GM19351 (cell line): ENCODE data around the gene YRDC.

Experiments used
- ATAC-seq: cut with Tn5 transposase; IDR thresholded peaks from one replicate; pipeline ENCODE4 v1.9.1; 2021; ENCODE audit warnings: mild to moderate bottlenecking, moderate library complexity; ENCODE audit not compliant: unreplicated experiment

YRDC gene

DNA sequence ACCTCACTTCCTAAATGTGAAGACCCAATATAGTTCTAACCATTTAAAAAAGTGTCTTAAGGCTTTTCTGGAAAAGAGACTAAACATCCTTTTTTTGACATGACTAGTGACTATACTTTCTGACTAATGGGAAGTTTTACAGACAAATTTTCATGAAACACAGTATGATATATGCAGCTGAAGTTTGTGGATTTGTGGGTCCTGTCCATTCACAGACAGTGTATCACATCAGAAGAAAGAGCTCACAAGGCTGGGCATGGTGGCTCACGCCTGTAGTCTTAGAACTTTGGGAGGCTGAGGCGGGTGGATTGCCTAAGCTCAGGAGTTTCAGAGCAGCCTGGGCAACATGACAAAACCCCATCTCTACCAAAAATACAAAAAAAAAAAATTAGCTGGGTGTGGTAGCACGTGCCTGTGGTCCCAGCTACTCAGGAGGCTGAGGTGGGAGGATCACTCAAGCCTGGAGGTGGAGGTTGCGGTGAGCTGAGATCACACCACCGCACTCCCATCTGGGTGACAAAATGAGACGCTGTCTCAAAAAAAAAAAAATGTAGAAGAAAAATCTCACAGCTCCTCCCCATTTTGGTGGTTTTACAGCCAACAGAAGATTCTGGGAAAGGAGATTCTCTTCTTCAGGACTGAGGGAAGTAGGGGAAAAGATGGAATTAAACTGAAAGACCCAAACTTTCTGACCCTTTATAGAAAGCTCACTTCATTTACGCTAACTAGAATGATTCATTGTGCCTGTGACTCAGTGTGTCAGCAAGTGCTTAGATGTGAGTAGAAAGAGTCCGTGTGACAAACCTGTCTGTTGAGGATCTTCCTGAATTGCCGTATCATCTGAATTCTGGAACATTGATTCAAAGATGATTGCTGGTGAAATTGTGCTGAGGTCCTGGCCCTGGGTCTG, 15.2 kb upstream of the YRDC start:
- no peak for ATAC-seq

DNA sequence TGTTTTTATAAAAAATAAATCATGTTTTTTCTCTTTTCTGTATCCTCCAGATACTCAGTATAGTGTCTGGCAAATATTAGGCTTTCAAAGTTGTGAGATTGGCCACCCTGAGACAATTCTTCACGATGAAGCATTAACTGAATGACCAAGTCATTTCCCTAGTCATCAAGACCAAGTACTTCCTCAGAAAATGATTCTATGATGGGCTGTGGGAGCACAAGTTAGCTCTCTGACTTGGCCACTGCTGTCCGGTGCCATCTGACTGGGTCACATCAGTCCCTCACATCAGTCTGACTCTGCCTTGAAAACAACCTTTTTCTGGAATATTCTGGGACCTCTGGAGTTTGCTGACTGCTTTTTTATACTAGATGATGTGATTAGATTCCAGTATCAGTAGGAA, 13.5 kb upstream of the YRDC start:
- ATAC-seq: no peak

- no peak for ATAC-seq
Measured at GRCh38 chr1:37817481-37817880, 9.5 kb upstream of the YRDC start.

DNA sequence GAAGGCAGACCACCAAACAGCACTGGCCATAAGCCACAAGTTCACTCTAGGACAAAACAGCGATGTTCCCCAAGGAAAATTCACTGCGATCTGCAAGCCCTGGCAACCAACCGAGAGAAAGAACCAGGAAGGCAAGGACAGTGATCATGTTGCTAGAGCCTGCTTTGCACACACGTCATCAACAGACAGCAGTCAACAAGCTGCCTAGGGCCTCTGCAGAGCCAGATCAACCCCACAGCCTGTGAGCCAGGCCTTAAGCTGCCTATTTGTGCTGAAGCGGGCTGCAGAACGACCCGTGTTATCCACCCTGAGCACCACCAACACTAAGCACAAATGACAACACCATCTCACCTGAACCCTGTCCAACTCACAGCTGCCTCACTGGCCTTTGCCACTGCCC, 6.2 kb upstream of the YRDC start:
- no peak for ATAC-seq

DNA sequence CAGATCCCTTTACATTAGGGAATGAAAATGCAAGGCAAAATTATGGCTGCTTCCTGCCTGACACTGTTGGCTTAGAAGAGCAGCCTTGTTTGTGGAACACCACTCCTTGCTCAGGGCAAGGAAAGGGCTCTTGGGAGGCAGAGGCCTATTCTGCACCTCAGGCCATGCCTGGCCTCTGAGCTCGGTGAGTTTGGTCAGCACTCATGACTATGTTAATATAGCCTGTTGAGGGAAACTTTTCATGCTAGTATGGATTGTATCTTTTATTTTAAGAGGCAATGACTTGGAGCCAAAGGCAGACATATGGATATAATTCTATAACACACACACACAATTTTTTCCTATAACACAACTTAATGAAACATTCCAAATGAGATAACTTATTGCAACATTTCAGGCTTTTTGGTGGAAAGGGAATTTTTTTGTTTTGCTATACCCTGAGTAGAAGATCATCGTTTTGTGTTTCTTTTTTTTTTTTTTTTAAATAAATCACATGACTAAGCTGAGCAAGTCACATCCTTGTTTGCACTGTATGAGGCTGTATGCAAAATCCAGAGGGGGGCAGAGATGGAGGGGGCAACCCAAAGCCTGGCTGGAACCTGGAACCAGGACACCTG, 5.6 kb upstream of the YRDC start:
- no peak for ATAC-seq

DNA sequence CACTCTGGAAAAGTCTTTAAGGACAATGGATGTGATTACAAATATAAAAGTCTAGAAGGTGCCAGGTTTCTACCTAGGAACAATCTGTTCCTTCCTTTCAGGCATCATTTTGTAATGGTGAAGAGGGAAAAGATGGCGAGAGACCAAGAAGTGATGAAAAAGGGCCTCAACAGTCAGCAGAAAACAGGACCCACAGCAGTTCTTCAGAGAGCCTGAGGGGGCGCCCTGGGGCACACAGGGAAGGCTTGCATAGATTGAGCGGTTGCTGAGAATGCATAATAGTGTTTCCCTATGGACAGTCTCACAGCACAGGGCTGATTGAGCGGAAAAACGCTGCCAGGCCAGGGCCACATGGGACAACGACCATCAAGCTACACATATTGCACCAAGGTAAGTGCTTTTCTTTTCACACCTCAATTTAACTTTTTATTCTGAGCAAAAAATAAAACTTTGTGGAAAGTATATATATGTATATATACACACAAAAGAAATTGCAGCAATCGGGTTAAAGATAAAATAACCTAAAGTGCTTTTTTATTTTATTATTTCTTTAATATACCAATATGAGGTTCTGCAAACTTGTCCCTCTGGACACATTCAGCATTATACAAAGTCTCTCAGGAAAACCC, 3.1 kb upstream of the YRDC start:
- ATAC-seq: peak; percentile 46

- ATAC-seq: no peak
Measured at GRCh38 chr1:37809942-37810341, 1.9 kb upstream of the YRDC start.

DNA sequence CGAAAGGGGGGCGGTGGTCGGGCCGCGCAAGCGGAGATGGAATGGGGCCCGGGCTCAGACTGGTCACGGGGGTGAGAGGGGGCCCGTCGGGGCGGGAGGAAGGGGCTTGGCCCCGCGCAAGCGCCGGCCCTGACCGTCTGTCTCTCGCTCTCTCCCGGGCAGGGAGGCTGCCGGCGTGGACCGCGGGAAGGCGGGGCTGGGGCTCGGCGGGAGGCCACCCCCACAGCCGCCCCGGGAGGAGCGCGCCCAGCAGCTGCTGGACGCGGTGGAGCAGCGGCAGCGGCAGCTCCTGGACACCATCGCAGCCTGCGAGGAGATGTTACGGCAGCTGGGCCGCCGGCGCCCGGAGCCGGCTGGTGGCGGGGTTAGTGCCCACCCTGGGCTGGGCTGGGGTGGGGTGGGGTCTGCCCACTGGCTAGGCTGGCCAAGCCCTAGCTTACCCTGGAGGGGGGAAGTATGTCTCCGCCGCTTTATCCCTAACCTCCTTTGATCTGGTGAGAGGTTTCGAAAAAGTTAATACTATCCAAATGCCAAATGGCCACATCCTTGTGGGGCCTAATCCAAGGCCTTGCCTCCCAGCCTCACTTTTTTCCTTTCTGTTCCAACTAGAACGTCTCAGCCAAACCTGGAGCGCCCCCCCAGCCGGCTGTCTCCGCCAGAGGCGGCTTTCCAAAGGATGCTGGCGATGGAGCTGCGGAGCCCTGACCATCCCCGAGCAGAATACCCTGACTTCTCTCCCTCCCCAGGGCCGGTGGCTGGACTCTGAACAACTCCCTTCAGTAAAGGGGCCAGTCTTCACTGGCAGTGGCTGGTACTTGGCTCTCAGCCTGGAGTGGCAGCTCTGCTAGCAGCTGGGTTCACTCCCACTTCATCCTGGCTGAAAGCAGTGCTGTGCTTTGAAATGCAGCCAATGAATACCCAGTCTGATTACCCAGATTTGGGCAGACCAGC, 636 bp upstream of the YRDC start:
- ATAC-seq: peak; percentile 36

- no peak for ATAC-seq
Measured at GRCh38 chr1:37807220-37807554, 821 bp downstream of the YRDC start.

- ATAC-seq: no peak
Measured at GRCh38 chr1:37802439-37802838, 5.6 kb downstream of the YRDC start.

DNA sequence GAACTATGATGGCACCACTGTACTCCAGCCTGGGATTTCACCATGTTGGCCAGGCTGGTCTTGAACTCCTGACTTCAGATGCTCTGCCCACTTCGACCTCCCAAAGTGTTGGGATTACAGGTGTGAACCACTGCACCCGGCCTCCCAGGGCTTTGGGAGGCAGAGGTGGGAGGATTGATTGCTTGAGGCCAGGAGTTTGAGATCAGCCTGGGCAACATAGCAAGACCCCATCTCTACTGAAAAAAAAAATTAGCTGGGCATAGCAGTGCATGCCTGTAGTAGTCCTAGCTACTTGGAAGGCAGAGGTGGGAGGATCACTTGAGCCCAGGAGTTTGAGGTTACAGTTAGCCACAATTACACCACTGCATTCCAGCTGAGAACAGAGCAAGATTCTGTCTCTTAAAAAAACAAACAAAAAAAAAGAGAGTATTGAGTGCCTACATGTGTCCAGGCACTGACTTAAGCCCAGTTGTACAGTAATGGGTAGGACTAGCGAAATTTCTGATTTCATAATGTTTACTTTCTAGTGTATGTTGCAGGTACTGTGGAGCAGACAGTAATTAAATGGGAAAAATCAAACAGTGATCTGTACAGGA, 10.2 kb downstream of the YRDC start:
- no peak for ATAC-seq

GRCh38 chr1:37795340-37796125, 12.5 kb downstream of the YRDC start:
- no peak for ATAC-seq

DNA sequence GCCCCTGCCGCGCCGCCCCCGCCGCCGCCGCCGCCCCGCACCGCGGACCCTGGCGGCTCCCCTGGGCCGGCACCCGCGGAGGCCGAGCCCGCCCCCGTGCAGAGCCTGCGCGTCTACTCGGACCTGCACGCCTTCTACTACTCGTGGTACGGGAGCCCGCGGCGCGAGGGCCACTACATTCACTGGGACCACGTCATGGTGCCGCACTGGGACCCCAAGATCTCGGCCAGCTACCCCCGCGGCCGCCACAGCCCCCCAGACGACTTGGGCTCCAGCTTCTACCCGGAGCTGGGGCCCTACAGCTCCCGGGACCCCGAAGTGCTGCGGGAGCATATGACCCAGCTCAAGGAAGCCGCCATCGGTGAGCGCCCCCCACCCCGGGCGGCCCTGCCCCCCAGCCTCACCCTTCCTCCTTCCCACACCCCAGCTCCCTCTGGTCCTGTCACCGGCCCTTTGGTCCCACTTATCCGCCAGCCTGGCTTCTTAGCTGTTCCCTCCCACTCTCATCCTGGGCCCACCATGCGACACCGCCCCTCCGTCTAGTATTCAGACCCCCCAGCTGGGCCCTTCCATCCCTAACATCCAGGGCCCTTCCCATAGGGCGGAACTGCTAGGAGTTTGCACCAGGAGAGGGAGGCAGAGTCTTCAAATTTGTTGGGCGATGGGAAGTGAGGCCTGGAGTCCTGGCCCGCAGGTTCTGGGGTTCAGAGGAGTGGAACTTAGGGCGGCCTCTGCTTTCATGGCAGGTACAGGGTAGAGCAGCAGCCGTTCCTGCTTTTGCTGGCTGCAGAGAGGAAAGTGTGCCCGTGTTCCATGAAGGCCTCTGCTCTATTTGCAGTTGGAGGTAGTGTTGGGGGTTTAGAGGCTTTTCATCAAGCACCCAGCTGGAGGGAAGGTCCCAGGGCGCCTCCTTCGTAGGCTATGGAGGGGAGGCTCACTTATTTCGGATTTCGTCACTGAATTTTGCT, 13.4 kb downstream of the YRDC start:
- peak; percentile 33 for ATAC-seq

DNA sequence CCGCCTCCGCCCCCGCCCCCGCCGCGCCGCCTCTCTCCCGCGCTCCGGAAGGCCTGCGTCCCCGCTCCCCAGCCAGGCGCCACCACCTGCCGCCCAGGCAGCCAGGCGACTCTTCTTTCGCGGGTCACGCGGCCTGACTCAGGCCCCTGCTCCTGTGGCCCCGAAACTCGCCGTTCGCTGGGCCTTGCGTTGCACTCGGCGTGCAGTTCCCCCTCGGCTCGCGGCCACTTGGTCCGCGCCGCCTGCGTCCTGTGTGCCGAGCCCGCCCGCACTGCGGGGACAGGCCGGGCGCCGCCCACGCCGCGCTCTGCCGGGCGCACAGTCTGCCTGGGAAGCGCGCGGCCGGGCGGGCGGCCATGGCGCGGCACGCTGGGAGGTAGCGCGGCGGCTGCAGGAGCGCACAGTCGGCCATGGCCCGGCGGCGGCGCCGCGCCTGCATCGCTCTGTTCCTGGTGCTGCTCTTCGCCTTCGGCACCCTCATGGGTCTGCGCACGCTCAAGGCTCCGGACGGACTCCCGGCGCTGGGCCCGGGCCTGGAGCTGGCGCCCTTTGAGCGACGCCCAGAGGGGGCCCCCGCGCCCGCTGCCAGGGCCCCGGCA, 14.1 kb downstream of the YRDC start, which contains the start of gene MANEAL:
Gene MANEAL, plus strand, starts transcription at position 75 of the 599 bp plus-strand sequence. Its CDS starts 336 bp downstream, at position 411.
- peak; percentile 66 for ATAC-seq

DNA sequence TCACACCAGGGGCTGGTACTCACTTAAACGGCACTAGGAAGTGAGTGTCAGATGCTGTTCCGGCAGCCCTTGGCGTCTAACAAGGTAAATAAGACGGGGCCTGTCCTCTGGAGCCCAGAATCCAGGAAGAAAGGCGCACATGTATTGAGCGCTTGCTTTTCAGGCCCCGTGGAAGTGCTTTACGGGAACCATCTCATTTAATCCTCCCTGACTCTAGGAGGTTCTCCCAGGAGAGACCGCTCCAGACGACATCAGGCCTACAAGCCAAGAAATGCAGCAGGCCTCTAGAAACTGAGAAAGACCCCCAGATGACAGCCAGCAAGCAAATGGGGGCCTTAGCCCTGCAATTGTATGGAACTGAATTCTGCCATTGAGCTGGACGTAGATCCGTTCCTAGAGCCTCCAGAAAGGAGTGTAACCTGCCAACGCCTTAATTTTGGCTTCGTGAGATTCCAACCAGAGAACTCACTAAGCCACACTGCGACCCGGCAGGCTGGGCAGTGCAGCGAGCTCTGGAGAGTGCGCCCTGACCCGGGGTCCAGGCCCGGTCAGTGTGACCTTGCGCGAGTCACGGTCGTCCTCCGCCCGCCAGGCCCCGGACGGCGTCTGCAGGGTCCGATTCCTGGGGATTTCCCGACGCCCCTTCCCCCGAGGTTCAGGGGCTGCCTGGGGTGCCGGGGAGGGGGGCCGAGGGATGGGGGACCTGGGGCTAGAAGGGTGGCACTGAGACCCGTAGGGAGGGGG, 14.9 kb downstream of the YRDC start:
- ATAC-seq: no peak

GRCh38 chr1:37782491-37782890, 25.5 kb downstream of the YRDC start:
- ATAC-seq: no peak

DNA sequence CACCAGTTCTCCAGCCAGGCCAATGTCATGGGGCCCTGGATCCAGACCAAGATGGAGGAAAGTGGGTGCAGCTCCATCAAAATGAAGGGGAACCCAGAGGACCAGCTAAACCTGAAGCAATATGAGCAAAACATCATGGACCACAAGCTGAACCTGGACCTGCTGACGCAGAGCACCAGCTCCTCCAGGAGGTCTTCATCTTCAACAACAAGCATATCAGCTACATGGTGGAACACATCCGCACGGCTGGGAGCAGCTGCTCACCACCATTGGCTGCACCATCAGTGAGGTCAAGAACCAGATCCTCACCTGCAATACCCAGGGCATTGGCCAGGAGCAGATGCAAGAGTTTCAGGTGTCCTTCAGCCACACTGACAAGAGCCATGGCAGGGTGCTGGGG, 29.4 kb downstream of the YRDC start:
- ATAC-seq: no peak
